Liver (tissue), 9 donors: Measurements from ENCODE around the gene ABCA4. TPM values are rescaled to one million over a fixed set of nuclear protein-coding genes. Genes with fewer than 3 reads are reported as not detected.
A peak's percentile ranks its signal among the peaks of the same experiment; 100 is the strongest.

Experiments
- DNase-seq: peaks from one replicate; pipeline ENCODE4 v3.0.0-alpha.2; 2017; ENCODE audit warnings: low spot score
- H3K27ac ChIP-seq, 2 donors: one replicate each; pipeline ENCODE4 v1.7.0; 2013; ENCODE audit warnings: inconsistent platforms in 2 of 2, low read length in 2 of 2, control low read depth in 1 of 2, low read depth in 1 of 2, mild to moderate bottlenecking in 1 of 2
- H3K27me3 ChIP-seq, 4 donors: one replicate each; pipeline versions ENCODE4 v1.6.1 to v1.7.0; 2013; ENCODE audit warnings: low read length in 3 of 4, inconsistent platforms in 1 of 4, mild to moderate bottlenecking in 1 of 4, moderate library complexity in 1 of 4; ENCODE audit not compliant: control insufficient read depth in 4 of 4, insufficient read depth in 4 of 4
- H3K36me3 ChIP-seq, 4 donors: one replicate each; pipeline versions ENCODE4 v1.6.1 to v1.7.0; 2013; ENCODE audit warnings: low read length in 3 of 4, mild to moderate bottlenecking in 3 of 4, low read depth in 1 of 4, moderate library complexity in 1 of 4; ENCODE audit not compliant: control insufficient read depth in 4 of 4, insufficient read depth in 3 of 4
- H3K4me1 ChIP-seq, 4 donors: one replicate each; pipeline versions ENCODE4 v1.6.1 to v1.7.0; 2013; ENCODE audit warnings: low read length in 3 of 4, mild to moderate bottlenecking in 3 of 4, moderate library complexity in 1 of 4; ENCODE audit not compliant: control insufficient read depth in 4 of 4, insufficient read depth in 4 of 4
- H3K4me3 ChIP-seq, 3 donors: one replicate each; pipeline versions ENCODE4 v1.6.1 to v1.7.0; 2013; ENCODE audit warnings: low read length in 3 of 3, control low read depth in 1 of 3, low read depth in 1 of 3, mild to moderate bottlenecking in 1 of 3
- H3K9ac ChIP-seq, 2 donors: one replicate each; pipeline ENCODE4 v1.7.0; 2013; ENCODE audit warnings: low read length in 2 of 2, mild to moderate bottlenecking in 2 of 2, moderate library complexity in 2 of 2, control low read depth in 1 of 2, low read depth in 1 of 2
- H3K9me3 ChIP-seq, 4 donors: one replicate each; pipeline versions ENCODE4 v1.6.1 to v1.7.0; 2013; ENCODE audit warnings: low read length in 3 of 4; ENCODE audit not compliant: control insufficient read depth in 4 of 4
- ATF3 ChIP-seq: IDR thresholded peaks from 2 replicates; pipeline ENCODE4 v1.6.1; 2016; ENCODE audit warnings: antibody characterized with exemption
- CTCF ChIP-seq: fragments of 150-350 bp; IDR thresholded peaks from 2 replicates; pipeline ENCODE4 v1.5.1; 2017; ENCODE audit warnings: improper control_type of control experiment, low read depth, low read length; ENCODE audit not compliant: missing input control
- FOXA1 ChIP-seq: IDR thresholded peaks from 2 replicates; pipeline ENCODE4 v1.6.1; 2016; ENCODE audit warnings: antibody characterized with exemption
- FOXA2 ChIP-seq: IDR thresholded peaks from 2 replicates; pipeline ENCODE4 v1.6.1; 2016; ENCODE audit warnings: antibody characterized with exemption
- GABPA ChIP-seq, 2 donors: IDR thresholded peaks in 1 of 2; conservative IDR thresholded peaks in 1 of 2; 2 replicates each; pipeline ENCODE4 v1.6.1; 2016; ENCODE audit warnings: antibody characterized with exemption in 2 of 2, mild to moderate bottlenecking in 1 of 2, moderate library complexity in 1 of 2
- HNF4A ChIP-seq, 2 donors: conservative IDR thresholded peaks; 2 replicates each; pipeline ENCODE4 v1.6.1; 2016; ENCODE audit warnings: antibody characterized with exemption in 2 of 2, mild to moderate bottlenecking in 2 of 2
- JUND ChIP-seq, 2 donors: IDR thresholded peaks; 2 replicates each; pipeline ENCODE4 v1.6.1; 2016; ENCODE audit warnings: antibody characterized with exemption in 2 of 2
- NR2F2 ChIP-seq: IDR thresholded peaks from 2 replicates; pipeline ENCODE4 v1.6.1; 2016; ENCODE audit warnings: antibody characterized with exemption
- RAD21 ChIP-seq, 2 donors: IDR thresholded peaks; 2 replicates each; pipeline ENCODE4 v1.6.1; 2016; ENCODE audit warnings: antibody characterized with exemption in 2 of 2, mild to moderate bottlenecking in 2 of 2
- RXRA ChIP-seq, 2 donors: IDR thresholded peaks; 2 replicates each; pipeline ENCODE4 v1.6.1; 2017 to 2018; ENCODE audit warnings: antibody characterized with exemption in 2 of 2, mild to moderate bottlenecking in 1 of 2
- SP1 ChIP-seq: IDR thresholded peaks from 2 replicates; pipeline ENCODE4 v1.6.1; 2018; ENCODE audit warnings: antibody characterized with exemption, mild to moderate bottlenecking
- TAF1 ChIP-seq: conservative IDR thresholded peaks from 2 replicates; pipeline ENCODE4 v1.6.1; 2016; ENCODE audit warnings: antibody characterized with exemption, mild to moderate bottlenecking
- YY1 ChIP-seq: IDR thresholded peaks from 2 replicates; pipeline ENCODE4 v1.6.1; 2016; ENCODE audit warnings: antibody characterized with exemption, mild to moderate bottlenecking
- WGBS: extraction: QIAGEN DNeasy Blood & Tissue Kit; methylation state at CpG from one replicate; pipeline ENCODE4 v1.1.7; 2013; 5-methylcytosine and 5-hydroxymethylcytosine counted together
- polyA plus RNA-seq, 2 donors: library from polyadenylated mRNA; stranded (reverse) in 1 of 2; unstranded in 1 of 2; fragments of 200-250 nt in 1 of 2; fragments of >200 nt in 1 of 2; fragmentation: Nextera tagmentation in 1 of 2; extraction: Ambion mirVana in 1 of 2; gene quantifications; one replicate each; pipeline versions ENCODE4 v1.2.1 to v1.2.3, GENCODE V29; 2013 to 2015
- total RNA-seq, 2 donors: library from RNA; depleted of rRNA; stranded (reverse); fragments of >200 nt; gene quantifications; one replicate each; pipeline ENCODE4 v1.2.3, GENCODE V29; 2014
- TF ChIP-seq, protein P1 (sequence below): IDR thresholded peaks from 2 replicates; pipeline ENCODE4 v1.6.1; 2016; ENCODE audit warnings: antibody characterized with exemption
- TF ChIP-seq, protein P2 (sequence below): IDR thresholded peaks from 2 replicates; pipeline ENCODE4 v1.6.1; 2016; ENCODE audit warnings: antibody characterized with exemption, mild to moderate bottlenecking
- donor health status: healthy.
- donor health status: healthy.
- donor health status: healthy.
- donor health status: healthy.
- donor health status: healthy.

ABCA4 gene
- total and polyA plus RNA-seq, 4 donors = 0.19 to 1.5 (median 0.38) TPM

DNA sequence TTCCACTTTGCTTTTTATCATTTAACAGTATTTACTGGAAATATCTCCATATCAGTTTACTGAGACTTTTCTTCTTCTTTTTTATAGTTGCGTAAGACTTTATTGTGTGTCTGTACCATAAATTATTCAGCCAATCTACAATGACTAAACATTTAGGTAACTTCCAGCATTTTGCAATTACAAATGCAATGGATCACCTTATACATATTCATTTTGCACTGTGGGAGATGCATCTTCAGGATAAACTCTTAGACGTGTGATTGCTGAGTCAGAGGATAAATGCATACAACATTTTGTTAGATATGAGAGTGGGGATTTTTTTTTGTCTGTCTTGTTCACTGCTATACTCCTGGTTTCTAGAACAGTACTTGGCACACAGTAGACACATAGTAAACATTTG, 116.0 kb downstream of the ABCA4 start:
- TF ChIP-seq NR2F2 (no peak), SP1 (no peak), RAD21 (IDR thresholded peaks at IDR 0.05) (no peak), HNF4A (conservative IDR thresholded peaks at IDR 0.05) (no peak), YY1 (no peak), ATF3 (no peak), RXRA (IDR thresholded peaks at IDR 0.05) (no peak), FOXA1 (no peak), TAF1 (no peak), GABPA (IDR thresholded peaks at IDR 0.05 in 1 of 2, conservative IDR thresholded peaks at IDR 0.05 in 1 of 2) (no peak), JUND (IDR thresholded peaks at IDR 0.05) (no peak)
- Histone ChIP-seq H3K9ac (no peak overlapping the region), H3K4me3 (no peak overlapping the region), H3K9me3 (no peaks in the 10 kb centered on the region), H3K4me1 (no peaks in the 10 kb centered on the region), H3K27ac (no peak overlapping the region), H3K27me3 (no peaks in the 10 kb centered on the region), H3K36me3 (no peaks in the 10 kb centered on the region)
- 83% methylated on average over 2 of the region's 2 CpGs for WGBS
- no peak for DNase-seq

DNA sequence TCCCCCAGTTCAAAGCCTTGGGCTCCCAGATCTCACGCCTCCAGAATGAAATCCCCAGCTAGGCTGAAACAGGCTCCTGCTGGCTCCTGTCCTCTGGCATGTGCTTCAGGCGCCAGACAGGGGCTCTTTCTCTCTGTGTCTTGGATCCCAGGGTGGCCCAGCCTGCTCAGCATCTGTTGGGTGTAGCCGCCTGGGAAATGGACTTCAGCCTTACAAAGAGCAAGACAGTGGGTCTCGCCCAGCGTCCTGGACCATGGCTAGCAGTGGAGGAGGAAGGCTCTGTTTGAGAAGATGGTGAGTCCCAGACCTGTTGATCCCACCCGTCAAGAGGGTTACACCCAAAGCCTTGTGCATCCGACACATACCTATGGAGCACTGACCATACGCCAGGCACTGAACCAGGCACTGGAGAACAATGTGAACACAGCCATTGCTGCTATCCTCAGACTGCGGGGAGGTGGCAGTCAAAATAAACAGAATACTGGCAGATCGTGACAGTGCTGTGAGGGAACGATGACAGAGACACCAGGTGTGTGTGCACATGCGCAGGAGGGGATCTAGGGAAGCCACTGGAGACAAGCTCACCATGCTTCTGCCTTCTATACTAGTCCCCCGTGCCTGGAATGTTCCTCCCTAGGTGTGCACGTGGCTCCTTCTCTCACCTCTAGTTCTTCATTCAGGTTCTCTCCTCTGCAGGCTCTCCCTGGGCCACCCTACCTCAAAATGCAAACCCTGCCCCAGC, 118.7 kb downstream of the ABCA4 start:
- H3K4me1 ChIP-seq = no peaks in the 10 kb centered on the region
- WGBS = 88% methylated on average over 14 of the region's 14 CpGs
- no peaks in the 10 kb centered on the region for H3K9me3 ChIP-seq
- peak overlapping the region; percentile 10 to 53 for H3K27ac ChIP-seq
- no peaks in the 10 kb centered on the region for H3K27me3 ChIP-seq
- TF ChIP-seq, protein P1, sequence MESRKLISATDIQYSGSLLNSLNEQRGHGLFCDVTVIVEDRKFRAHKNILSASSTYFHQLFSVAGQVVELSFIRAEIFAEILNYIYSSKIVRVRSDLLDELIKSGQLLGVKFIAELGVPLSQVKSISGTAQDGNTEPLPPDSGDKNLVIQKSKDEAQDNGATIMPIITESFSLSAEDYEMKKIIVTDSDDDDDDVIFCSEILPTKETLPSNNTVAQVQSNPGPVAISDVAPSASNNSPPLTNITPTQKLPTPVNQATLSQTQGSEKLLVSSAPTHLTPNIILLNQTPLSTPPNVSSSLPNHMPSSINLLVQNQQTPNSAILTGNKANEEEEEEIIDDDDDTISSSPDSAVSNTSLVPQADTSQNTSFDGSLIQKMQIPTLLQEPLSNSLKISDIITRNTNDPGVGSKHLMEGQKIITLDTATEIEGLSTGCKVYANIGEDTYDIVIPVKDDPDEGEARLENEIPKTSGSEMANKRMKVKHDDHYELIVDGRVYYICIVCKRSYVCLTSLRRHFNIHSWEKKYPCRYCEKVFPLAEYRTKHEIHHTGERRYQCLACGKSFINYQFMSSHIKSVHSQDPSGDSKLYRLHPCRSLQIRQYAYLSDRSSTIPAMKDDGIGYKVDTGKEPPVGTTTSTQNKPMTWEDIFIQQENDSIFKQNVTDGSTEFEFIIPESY = no peak
- peak; percentile 34 for DNase-seq
- no peak overlapping the region for H3K4me3 ChIP-seq
- no peak overlapping the region for H3K9ac ChIP-seq
- no peaks in the 10 kb centered on the region for H3K36me3 ChIP-seq

DNA sequence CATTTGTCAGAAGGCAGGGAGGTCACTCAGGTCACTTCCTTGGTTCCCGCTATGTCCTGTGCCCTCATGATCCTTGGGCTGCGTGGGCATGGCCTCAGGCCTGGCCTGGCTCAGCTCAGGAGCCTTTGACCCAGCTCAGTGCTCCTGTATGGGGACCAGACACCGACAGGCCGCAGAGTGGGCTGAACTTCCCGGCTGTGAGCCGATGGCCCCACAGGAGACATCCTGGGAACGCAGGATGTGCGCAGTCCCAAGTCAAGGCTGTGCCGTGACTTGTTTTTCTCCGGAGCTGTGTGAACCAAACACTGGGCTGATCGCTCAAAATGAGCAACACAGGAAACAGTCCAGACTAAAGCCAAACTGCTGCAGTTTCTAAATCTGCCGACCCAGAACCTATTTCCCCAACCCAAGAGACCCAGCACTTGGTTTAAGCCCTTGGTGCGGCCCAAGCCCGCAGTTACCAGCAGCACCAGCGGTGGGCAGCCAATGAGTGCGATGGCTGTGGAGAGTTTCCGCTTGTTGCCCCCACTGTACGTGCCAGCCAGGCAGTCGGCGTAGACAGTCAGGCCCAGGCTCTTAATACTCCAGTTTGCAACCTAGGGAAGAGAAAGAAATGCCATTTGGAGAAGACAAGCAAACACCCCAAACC, 119.4 kb downstream of the ABCA4 start:
- no peak overlapping the region for H3K4me3 ChIP-seq
- H3K36me3 ChIP-seq = no peaks in the 10 kb centered on the region
- DNase-seq = peak; percentile 33
- H3K4me1 ChIP-seq = no peaks in the 10 kb centered on the region
- no peak overlapping the region for H3K9ac ChIP-seq
- H3K27me3 ChIP-seq = no peaks in the 10 kb centered on the region
- peak overlapping the region; percentile 10 to 53 for H3K27ac ChIP-seq
- no peaks in the 10 kb centered on the region for H3K9me3 ChIP-seq
- TF ChIP-seq, protein P1 = no peak
- no peak for TF ChIP-seq FOXA2
- no peak for TF ChIP-seq CTCF
- peak; percentile 92 for TF ChIP-seq NR2F2
- TF ChIP-seq YY1 = no peak
- TF ChIP-seq, protein P2, sequence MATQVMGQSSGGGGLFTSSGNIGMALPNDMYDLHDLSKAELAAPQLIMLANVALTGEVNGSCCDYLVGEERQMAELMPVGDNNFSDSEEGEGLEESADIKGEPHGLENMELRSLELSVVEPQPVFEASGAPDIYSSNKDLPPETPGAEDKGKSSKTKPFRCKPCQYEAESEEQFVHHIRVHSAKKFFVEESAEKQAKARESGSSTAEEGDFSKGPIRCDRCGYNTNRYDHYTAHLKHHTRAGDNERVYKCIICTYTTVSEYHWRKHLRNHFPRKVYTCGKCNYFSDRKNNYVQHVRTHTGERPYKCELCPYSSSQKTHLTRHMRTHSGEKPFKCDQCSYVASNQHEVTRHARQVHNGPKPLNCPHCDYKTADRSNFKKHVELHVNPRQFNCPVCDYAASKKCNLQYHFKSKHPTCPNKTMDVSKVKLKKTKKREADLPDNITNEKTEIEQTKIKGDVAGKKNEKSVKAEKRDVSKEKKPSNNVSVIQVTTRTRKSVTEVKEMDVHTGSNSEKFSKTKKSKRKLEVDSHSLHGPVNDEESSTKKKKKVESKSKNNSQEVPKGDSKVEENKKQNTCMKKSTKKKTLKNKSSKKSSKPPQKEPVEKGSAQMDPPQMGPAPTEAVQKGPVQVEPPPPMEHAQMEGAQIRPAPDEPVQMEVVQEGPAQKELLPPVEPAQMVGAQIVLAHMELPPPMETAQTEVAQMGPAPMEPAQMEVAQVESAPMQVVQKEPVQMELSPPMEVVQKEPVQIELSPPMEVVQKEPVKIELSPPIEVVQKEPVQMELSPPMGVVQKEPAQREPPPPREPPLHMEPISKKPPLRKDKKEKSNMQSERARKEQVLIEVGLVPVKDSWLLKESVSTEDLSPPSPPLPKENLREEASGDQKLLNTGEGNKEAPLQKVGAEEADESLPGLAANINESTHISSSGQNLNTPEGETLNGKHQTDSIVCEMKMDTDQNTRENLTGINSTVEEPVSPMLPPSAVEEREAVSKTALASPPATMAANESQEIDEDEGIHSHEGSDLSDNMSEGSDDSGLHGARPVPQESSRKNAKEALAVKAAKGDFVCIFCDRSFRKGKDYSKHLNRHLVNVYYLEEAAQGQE = no peak
- 83% methylated on average over 20 of the region's 20 CpGs for WGBS
